GM23338 (cell line): Measurements from ENCODE around the gene TMEM131L. TPM values are rescaled to one million over a fixed set of nuclear protein-coding genes. Genes with fewer than 3 reads are reported as not detected.

Source experiments
- ATAC-seq: fragments of 200-7000 bp; cut with Tn5 transposase; 3 replicates; pipeline ENCODE4 v1.9.1; 2020
- DNase-seq: peaks from one replicate; pipeline ENCODE4 v3.0.0-alpha.2; 2015; ENCODE audit warnings: low spot score
- H2AFZ ChIP-seq: fragments of 200-600 bp; sonication (generic); 2 replicates; pipeline ENCODE4 v1.8.0; 2016; ENCODE audit warnings: antibody characterized with exemption, mild to moderate bottlenecking, moderate library complexity
- H3F3A ChIP-seq: fragments of 200-600 bp; sonication (generic); replicated peaks from 2 replicates; pipeline ENCODE4 v1.8.0; 2017; ENCODE audit warnings: antibody characterized with exemption, mixed run types, low read depth
- H3K27ac ChIP-seq: fragments of 200-600 bp; sonication (generic); 2 replicates; pipeline ENCODE4 v1.6.1; 2016; ENCODE audit warnings: low read depth
- H3K27me3 ChIP-seq: fragments of 200-600 bp; sonication (generic); 2 replicates; pipeline ENCODE4 v1.8.0; 2016; ENCODE audit warnings: mild to moderate bottlenecking, mixed run types, moderate library complexity; ENCODE audit not compliant: insufficient read depth
- H3K36me3 ChIP-seq: fragments of 200-600 bp; sonication (generic); 2 replicates; pipeline ENCODE4 v1.8.0; 2016; ENCODE audit warnings: mild to moderate bottlenecking; ENCODE audit not compliant: insufficient read depth
- H3K4me1 ChIP-seq: fragments of 200-600 bp; sonication (generic); 2 replicates; pipeline ENCODE4 v1.8.0; 2016; ENCODE audit warnings: mild to moderate bottlenecking, moderate library complexity; ENCODE audit not compliant: insufficient read depth
- H3K4me2 ChIP-seq: fragments of 200-600 bp; sonication (generic); 2 replicates; pipeline ENCODE4 v1.7.1; 2017; ENCODE audit warnings: mixed run types
- H3K4me3 ChIP-seq: fragments of 200-600 bp; sonication (generic); 2 replicates; pipeline ENCODE4 v1.6.1; 2016; ENCODE audit warnings: mixed run types
- H3K79me2 ChIP-seq: fragments of 200-600 bp; sonication (generic); replicated peaks from 2 replicates; pipeline ENCODE4 v1.8.0; 2017; ENCODE audit warnings: mild to moderate bottlenecking; ENCODE audit not compliant: insufficient read depth
- H3K9me2 ChIP-seq: fragments of 200-600 bp; sonication (generic); 2 replicates; pipeline ENCODE4 v1.8.0; 2017; ENCODE audit not compliant: insufficient read depth
- H4K20me1 ChIP-seq: fragments of 200-600 bp; sonication (generic); replicated peaks from 2 replicates; pipeline ENCODE4 v1.8.0; 2017; ENCODE audit warnings: mild to moderate bottlenecking; ENCODE audit not compliant: insufficient read depth
- H3K27ac Mint-ChIP-seq: 2 replicates; pipeline ENCODE4 v1.8.0; 2020; ENCODE audit warnings: inconsistent platforms, mild to moderate bottlenecking, moderate library complexity, mixed read lengths
- H3K27me3 Mint-ChIP-seq: 3 replicates; pipeline ENCODE4 v1.8.0; 2022; ENCODE audit warnings: low read depth, mild to moderate bottlenecking, moderate library complexity, mixed read lengths, inconsistent platforms; ENCODE audit not compliant: insufficient read depth, poor library complexity
- H3K36me3 Mint-ChIP-seq: 3 replicates; pipeline ENCODE4 v1.8.0; 2021; ENCODE audit warnings: low read depth, mild to moderate bottlenecking, inconsistent platforms, moderate library complexity, mixed read lengths
- H3K4me1 Mint-ChIP-seq: 3 replicates; pipeline ENCODE4 v1.8.0; 2020; ENCODE audit warnings: mild to moderate bottlenecking, inconsistent platforms, mixed read lengths
- H3K4me3 Mint-ChIP-seq: 3 replicates; pipeline ENCODE4 v1.8.0; 2021; ENCODE audit warnings: moderate library complexity, mild to moderate bottlenecking, inconsistent platforms, mixed read lengths
- H3K9me3 Mint-ChIP-seq: 3 replicates; pipeline ENCODE4 v1.8.0; 2020; ENCODE audit warnings: moderate library complexity, mild to moderate bottlenecking, inconsistent platforms, mixed read lengths
- CREB1 ChIP-seq: fragments of 250-450 bp; sonication (Bioruptor Pico); IDR thresholded peaks from 2 replicates; pipeline ENCODE4 v1.5.0; 2020; ENCODE audit warnings: low read depth, mild to moderate bottlenecking, moderate library complexity
- CTCF ChIP-seq, 2 experiments: fragments of 200-600 bp in 1 of 2; sonication (generic) in 1 of 2; conservative IDR thresholded peaks; 2 replicates each; pipeline versions ENCODE4 v1.5.1 to v1.6.1; 2016 to 2017; ENCODE audit warnings: antibody characterized with exemption in 2 of 2, low read depth in 2 of 2, mild to moderate bottlenecking in 2 of 2, moderate library complexity in 1 of 2
- ETS1 ChIP-seq: IDR thresholded peaks from 2 replicates; pipeline ENCODE4 v1.6.1; 2016; ENCODE audit warnings: antibody characterized with exemption
- EZH2 ChIP-seq: fragments of 200-600 bp; sonication (generic); IDR thresholded peaks from one replicate; pipeline ENCODE4 v1.8.0; 2017; ENCODE audit warnings: antibody characterized with exemption, mild to moderate bottlenecking, low read depth; ENCODE audit not compliant: unreplicated experiment
- EZH2phosphoT487 ChIP-seq: fragments of 200-600 bp; sonication (generic); IDR thresholded peaks from one replicate; pipeline ENCODE4 v1.8.1; 2018; ENCODE audit warnings: antibody characterized with exemption; ENCODE audit not compliant: unreplicated experiment
- JUNB ChIP-seq: IDR thresholded peaks from one replicate; pipeline ENCODE4 v1.6.1; 2016; ENCODE audit warnings: antibody characterized with exemption; ENCODE audit not compliant: unreplicated experiment
- NANOG ChIP-seq: IDR thresholded peaks from 2 replicates; pipeline ENCODE4 v1.6.1; 2016; ENCODE audit warnings: antibody characterized with exemption, borderline replicate concordance
- POLR2AphosphoS5 ChIP-seq: IDR thresholded peaks from 2 replicates; pipeline ENCODE4 v1.6.1; 2016; ENCODE audit warnings: antibody characterized with exemption, low read depth
- REST ChIP-seq: IDR thresholded peaks from one replicate; pipeline ENCODE4 v1.6.1; 2018; ENCODE audit warnings: antibody characterized with exemption; ENCODE audit not compliant: unreplicated experiment
- STAT1 ChIP-seq: IDR thresholded peaks from one replicate; pipeline ENCODE4 v1.6.1; 2016; ENCODE audit warnings: antibody characterized with exemption; ENCODE audit not compliant: unreplicated experiment
- ZNF114 ChIP-seq: fragments of 250-450 bp; sonication (Bioruptor Pico); IDR thresholded peaks from 2 replicates; pipeline ENCODE4 v1.5.0; 2020; ENCODE audit warnings: mild to moderate bottlenecking, moderate library complexity
- ZNF331 ChIP-seq: fragments of 250-450 bp; sonication (Bioruptor Pico); IDR thresholded peaks from 2 replicates; pipeline ENCODE4 v1.5.0; 2020; ENCODE audit warnings: low read depth, mild to moderate bottlenecking, moderate library complexity
- ZNF462 ChIP-seq: fragments of 250-450 bp; sonication (Bioruptor Pico); IDR thresholded peaks from 2 replicates; pipeline ENCODE4 v1.5.0; 2020; ENCODE audit warnings: mild to moderate bottlenecking, moderate library complexity
- polyA plus RNA-seq: library from polyadenylated mRNA; unstranded; fragments of >200 nt; fragmentation: Nextera tagmentation; extraction: Ambion mirVana; gene quantifications from 2 replicates; pipeline ENCODE4 v1.2.1, GENCODE V29; 2016
- total RNA-seq: library from RNA; depleted of rRNA; stranded (reverse); fragments of >200 nt; shearing (Covaris generic); gene quantifications from 2 replicates; pipeline ENCODE4 v1.2.3, GENCODE V29; 2014

The TMEM131L gene
- total and polyA plus RNA-seq, 2 experiments from 2014 or later, result 11.1 to 32.2 TPM

- no peak overlapping the region for H3K27ac Mint-ChIP-seq
Measured at GRCh38 chr4:153532636-153533035, 66.5 kb downstream of the TMEM131L start.

More at GRCh38 chr4:153532636-153533035, 66.5 kb downstream of the TMEM131L start:
- Mint-ChIP-seq H3K4me1 (peaks cover 48% of the 10 kb centered on the region), H3K4me3 (no peak overlapping the region), H3K9me3 (no peaks in the 10 kb centered on the region), H3K27me3 (peaks cover 8% of the 10 kb centered on the region), H3K36me3 (peaks cover 5% of the 10 kb centered on the region; the same call in 1 of the 3 replicates)
- H3K4me2 ChIP-seq, result no peak overlapping the region
- no peaks in the 10 kb centered on the region for H3K36me3 ChIP-seq
- peaks cover 56% of the 10 kb centered on the region for H3K4me1 ChIP-seq
- DNase-seq (no peak), ATAC-seq (no peak)
- TF ChIP-seq JUNB (no peak), EZH2 (no peak), ZNF114 (no peak), NANOG (no peak), ZNF331 (no peak), POLR2AphosphoS5 (no peak), ETS1 (no peak), REST (no peak), ZNF462 (no peak), EZH2phosphoT487 (no peak), CREB1 (CRISPR knock-in tag) (no peak), STAT1 (no peak), CTCF (conservative IDR thresholded peaks at IDR 0.05; ENCODE audit: low read depth in 2 of 2) (no peak)
- no peaks in the 10 kb centered on the region for H3K27me3 ChIP-seq
- H2AFZ ChIP-seq, result no peak overlapping the region
- no peak overlapping the region for H3K27ac ChIP-seq
- peaks cover 5% of the 10 kb centered on the region; the same call in 1 of the 2 replicates for H3K9me2 ChIP-seq
- 0 out of 2 replicates have a peak, but pooled peaks cover 4% of the 10 kb centered on the region for H3F3A ChIP-seq
- peaks cover 46% of the 10 kb centered on the region for H3K79me2 ChIP-seq
- H3K4me3 ChIP-seq, result no peak overlapping the region
- peaks cover under 1% of the 10 kb centered on the region; the same call in 1 of the 2 replicates for H4K20me1 ChIP-seq
